AG20443 (cell line): ENCODE measurements around the gene SLC17A7.
"Not testable (repeated sequence)": the region's sequence is repeated elsewhere in the genome, so short reads cannot be mapped to it uniquely, and the experiment has no call there.

Experiments
- DNase-seq: peaks from one replicate; pipeline ENCODE4 v3.0.0; 2012; ENCODE audit warnings: low spot score, mixed read lengths

Gene SLC17A7

DNA sequence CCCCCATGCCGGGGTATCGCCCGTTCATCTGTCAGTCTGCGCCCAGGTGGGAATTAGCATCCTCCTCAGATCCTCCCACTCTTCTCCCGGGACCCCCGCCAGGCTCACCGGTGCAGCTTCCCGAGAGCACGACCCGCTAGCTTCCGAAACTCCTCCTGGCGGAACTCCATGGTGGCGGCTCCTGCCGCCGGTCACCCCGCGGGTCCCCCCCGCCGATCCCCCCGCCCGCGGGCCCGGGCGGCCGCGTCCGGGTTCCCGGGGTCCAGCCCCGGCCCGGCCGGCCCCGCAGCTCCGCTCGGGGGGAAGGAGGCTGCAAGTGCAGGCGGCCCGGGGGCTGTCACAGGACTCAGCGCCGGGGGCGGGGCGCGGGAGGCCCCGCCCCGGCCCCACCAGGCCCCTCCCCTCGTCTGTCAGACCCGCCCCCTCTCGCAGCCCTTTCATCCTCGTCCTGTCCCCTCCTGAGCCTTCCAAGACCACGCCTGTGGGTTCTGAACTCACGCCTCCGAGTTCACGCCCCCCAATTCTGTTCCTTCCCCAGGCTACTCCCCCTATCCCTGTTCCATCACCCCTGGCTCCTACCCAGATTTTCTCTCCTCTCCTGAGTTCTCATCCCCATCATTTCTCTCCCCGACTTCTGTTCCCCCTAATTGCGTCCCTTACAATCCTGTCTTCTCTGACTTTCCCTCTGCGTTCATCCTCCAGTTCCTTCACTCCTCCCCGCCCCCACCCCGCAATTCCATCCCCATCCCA lies at the start of gene SLC17A7:
TSS of gene SLC17A7 (minus strand) at position 318 of the 750 bp plus-strand sequence. CDS start at position 170, 148 bp downstream.
- peak; percentile 72 for DNase-seq

DNA sequence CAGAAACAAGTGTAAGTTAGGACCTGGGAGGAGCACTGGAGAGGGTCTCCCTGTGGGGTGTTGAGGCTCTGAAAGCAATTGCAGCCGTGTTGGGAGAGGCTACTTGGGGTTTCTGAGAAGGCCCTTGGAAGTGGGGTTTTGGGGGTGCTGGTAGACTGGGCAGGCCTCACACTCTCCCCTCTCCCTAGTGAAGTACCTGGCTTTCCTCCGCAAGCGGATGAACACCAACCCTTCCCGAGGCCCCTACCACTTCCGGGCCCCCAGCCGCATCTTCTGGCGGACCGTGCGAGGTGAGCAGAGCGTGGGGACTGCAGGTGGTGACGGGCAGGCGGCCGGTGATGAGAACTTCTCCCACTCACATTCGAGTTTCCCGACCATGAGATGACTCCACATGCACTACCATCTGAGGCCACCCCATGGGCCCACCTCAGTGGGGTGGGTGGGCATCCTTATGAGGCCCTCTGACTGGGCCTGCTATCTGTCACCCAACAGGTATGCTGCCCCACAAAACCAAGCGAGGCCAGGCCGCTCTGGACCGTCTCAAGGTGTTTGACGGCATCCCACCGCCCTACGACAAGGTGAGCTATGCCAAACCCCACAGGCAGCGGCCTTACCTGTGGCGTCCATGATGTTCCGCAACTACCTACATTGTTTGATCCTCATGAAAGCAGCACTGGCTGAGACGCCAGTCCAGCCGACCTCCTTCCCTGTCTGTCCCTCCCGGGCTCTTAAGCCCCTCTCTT lies 49.1 kb upstream of the SLC17A7 start:
- DNase-seq = no peak

DNA sequence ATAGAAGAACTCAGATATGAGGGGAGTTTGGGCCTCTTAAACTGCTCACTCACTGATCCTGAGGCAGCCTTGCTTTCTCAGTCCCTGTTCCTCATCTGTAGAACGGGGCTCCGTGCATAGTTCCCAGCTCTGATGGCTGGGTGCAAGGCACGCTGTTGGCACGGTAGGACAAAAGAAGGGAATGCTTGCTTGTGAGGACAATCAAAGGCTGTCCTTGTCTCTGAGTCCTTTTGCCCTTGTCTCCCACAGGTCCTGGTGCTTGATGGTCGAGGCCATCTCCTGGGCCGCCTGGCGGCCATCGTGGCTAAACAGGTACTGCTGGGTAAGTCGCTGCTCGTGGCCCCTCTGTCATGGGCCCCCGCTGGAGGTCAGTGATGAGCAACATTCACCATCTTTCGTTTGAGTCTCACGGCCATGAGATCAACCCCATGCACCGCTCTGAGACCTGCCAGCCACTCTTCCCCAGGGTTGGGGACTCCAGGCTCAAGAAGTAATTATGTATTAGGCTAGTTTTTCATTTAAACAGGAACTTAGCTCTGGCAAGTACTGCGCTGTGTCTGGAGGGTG lies 48.4 kb upstream of the SLC17A7 start:
- DNase-seq = no peak

DNA sequence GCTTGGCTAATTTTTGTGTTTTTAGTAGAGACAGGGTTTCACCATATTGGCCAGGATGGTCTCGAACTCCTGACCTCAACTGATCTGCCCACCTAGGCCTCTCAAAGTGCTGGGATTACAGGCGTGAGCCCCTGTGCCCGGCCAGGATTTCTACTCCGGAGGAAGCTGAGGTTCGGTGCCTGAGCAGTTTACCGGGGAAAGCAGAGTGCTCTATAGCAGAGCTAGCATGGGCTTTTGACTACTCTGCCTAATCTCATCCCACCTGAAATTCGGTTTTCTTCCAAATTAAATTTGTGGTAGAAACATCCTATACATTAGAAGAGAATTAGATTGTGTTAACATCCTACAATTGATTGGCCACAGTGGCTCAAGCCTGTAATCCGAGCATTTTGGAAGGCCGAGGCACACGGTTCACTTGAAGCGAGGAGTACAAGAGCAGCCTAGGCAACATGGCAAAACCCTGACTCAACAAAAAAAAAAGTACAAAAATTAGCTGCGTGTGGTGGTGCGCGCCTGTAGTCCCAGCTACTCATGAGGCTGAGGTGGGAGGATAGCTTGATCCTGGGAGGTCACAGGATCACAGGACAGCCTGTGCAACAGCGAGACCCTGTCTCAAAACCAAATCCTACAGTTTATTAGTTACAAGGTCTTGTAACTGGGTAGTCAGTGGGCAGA lies 47.7 kb upstream of the SLC17A7 start:
- no peak for DNase-seq

DNA sequence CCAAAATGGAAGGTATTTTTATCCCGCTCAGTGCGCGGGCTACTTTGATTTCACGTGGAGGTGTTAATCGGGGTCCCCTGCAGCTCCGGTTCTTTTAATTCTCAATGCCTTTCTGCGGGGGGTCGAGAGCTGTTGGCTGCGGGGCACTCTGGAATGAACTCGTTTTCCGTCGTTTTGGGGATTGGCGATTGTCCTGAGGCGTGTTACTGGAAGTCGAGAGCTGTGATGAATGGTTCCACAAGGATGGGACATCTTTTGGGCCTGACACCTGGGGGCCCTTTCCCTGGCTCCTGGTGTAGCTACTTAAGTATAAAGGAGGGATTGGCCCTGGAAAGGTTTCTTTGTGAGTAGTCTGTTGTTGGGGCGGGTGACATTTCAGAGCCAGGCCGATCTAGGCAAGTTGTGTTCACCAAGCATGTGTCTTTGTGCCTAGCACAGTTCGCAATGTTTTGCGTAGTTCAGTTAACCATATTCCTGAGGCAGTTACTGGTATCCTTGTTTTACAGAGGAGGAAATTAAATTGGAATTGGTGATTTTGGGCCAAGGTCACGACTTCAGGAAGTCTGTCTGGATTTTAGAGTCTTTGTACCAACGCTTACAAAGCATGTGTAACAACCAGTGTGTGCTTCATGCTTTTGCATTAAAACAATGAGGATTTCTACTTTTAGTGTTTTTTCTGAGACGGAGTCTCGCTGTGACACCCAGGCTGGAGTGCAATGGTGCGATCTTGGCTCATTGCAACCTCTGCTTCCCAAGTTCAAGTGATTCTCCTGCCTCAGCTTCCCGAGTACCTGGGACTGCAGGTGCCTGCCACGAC lies 46.9 kb upstream of the SLC17A7 start:
- DNase-seq = no peak

DNA sequence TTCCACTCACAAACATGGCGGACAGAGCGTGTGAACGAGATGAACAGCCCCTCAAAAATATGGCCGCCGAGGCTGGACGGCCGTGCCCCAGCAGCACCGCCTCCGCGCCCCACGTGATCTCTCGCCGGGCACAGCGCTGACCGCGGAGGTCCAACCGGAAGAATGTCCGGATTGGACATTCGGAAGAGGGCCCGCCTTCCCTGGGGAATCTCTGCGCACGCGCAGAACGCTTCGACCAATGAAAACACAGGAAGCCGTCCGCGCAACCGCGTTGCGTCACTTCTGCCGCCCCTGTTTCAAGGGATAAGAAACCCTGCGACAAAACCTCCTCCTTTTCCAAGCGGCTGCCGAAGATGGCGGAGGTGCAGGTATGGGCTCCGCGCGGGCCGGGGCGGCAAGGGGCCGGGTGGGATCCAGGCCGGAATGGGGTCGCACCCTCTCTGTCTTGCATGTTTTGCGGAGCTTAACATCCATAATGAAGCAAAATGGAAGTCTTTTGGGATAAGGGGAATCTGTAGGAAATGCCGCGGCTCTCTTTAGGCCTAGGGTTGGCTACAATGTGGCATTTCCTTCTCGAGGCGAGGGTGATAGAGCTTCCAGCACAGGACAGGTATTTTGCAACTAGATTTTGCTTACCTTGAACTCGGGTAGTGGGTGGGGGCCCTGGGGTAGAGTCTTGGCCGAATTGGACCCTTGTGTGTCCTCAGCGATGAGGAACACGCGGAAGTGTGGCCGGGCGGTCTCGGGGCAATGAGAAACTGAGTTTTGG lies 46.1 kb upstream of the SLC17A7 start, which contains the start of gene RPL13A:
TSS of gene RPL13A (plus strand) at position 332 of the 769 bp plus-strand sequence. CDS start at position 354, 22 bp downstream.
- peak; percentile 98 for DNase-seq

DNA sequence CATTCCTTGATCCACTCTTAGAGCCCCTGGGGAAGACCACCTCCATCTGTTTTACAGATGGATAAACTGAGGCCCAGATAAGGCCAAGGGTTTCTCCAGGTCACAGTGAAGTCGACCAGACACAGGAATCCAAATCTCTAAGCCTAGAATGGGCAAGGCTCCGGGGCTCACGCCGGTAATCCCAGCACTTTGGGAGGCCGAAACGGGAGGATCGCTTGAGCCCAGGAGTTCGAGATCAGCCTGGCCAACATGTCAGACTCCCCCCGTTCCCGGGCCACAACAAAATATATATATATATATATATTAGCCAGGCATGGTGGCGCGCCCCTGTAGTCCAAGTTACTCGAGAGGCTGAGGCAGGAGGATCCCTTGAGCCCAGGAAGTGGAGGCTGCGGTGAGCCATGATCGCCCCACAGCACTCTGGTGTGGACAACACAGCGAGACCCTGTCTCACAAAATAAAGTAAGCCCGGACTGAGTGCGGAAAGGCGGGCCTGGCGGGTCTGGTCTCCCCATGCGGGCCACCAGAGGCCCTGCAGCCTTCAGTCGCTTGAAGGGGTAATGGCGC lies 45.5 kb upstream of the SLC17A7 start:
- DNase-seq = no peak

DNA sequence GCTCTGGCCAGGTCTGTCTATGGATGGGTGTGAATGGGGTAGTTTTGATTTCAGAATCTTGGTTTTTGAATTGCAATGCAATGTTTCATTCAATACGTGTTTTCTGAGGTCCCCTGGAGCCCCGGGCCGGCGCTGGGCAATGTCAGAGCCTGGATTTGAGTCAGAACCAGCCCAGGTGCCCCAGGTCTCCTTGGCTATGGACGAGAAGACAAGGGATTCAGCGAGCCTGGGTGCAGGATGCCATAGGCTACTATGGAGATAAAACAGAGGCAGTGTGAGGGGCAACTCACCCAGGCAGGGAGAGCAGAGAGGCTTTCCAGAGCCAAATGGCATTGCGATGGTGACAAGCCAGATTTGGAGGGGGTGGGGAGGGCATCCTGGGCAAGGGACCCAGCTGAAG lies 44.9 kb upstream of the SLC17A7 start:
- no peak for DNase-seq

DNA sequence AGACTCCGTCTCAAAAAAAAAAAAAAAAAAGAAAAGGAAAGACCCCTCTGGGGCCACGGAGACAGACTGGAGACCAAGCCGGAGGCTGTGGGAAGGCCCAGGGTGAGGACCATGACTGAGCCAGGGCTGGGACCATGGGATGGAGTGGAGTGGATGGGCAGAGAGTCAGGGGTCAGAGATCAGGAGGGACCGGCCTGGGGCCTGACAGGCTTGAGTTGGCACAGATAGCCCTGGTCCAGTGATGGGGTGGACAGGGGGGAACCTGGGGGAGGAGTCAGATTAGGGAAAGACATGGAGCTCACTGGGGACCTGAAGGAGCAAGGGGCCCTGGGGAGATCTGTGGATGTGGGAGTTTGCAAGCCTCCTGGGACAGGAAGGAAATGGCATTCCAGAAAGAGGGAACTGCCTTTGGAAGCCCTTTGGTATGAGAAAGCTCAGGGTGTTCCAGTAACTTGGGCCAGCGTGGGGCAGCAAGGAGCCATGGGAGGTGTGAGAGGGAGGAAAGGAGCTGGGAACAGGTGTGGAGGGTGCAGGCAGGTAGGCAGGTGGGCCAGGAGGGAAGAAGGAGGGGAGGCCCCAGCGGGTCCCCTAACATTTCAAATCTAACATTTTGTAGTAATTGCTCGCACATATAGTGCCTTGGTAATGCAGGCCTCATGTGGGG lies 39.8 kb upstream of the SLC17A7 start:
- DNase-seq = no peak

DNA sequence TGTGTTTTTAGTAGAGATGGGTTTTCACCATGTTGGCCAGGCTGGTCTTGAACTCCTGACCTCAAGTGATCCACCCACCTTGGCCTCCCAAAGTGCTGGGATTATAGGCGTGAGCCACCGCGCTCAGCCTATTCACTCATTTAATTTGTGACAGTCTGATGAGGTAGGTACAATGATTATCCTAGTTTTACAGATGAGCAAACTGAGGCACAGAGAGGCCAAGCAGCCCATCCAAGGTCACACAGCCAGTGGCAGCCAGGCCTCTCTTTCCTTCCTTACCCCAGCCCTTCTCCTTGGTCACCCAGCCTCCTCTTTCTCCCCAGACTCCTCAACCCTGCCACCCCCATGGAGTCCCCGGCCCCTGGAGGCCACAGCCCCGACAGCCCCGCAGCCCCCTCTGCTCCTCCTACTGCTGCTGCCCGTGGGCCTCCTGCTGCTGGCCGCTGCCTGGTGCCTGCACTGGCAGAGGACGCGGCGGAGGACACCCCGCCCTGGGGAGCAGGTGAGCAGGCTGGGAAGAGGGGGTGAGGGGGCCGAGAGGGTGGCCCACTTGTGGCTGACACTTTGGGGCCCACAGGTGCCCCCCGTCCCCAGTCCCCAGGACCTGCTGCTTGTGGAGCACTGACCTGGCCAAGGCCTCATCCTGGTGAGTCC lies 38.8 kb upstream of the SLC17A7 start:
- DNase-seq = no peak

DNA sequence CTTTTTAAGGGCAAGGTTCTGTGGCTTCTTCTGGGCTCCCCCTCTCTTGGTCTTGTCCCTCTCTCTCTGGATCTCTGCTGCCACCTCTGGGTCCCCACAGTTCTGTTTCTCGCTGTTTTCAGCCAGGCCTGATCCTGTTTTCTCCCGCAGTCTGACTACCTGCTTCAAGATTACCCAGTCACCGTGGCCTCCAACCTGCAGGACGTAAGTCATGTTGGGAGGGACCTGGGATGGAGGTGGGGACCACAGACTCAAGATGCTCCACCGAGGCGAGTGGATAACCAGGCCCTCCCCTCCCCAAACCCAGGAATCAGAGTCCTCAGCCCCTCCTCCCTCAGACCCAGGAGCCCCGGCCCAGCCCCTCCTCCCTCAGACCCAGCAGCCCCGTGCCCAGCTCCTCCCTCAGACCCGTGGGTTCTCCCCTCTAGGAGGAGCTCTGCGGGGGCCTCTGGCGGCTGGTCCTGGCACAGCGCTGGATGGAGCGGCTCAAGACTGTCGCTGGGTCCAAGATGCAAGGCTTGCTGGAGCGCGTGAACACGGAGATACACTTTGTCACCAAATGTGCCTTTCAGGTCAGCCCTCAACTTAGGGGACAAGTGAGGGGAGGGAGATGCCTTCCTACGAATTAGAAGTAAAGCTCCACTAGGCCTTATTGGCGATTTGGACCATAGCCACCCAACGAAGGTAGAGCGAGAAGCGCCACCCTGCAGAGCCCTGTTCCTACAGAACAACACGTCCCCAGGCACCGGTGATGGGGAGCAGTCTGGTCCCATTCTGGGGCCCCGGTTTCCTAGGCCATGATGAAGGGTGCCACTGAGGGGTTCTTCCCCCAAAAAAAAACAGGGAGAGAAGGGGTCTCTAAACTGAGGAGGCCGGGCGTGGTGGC lies 34.9 kb upstream of the SLC17A7 start:
- peak; percentile 69 for DNase-seq

DNA sequence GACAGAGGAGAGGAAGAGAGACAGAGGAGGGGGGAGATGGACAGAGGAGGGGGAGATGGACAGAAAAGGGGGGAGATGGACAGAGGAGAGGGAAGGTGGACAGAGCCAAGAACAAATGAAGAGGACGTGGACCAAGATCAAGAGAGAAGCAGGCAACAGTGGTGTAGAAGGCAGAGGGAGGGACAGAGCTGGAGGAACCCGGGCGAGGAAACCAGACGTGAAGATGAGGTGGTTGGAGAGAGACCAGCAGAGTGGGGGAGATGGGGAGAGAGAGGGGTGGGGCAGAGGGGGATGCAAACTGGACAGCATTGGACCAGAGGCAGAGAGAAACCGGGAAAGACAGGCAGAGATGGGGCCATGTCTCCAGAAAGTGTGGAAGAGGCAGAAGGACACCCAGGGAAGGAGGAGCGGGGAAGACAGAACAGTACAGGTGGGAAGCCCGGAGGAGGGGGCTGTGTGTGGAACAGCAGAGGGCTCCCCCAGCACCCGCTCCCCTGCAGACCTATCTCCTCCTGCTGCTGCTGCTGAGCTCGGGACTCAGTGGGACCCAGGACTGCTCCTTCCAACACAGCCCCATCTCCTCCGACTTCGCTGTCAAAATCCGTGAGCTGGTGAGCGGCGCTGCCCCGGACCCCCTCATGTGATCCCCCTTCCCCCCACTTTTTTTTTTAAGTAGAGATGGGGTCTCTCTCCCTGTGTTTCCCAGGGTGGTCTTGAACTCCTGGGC lies 34.0 kb upstream of the SLC17A7 start:
- DNase-seq = peak; percentile 43

DNA sequence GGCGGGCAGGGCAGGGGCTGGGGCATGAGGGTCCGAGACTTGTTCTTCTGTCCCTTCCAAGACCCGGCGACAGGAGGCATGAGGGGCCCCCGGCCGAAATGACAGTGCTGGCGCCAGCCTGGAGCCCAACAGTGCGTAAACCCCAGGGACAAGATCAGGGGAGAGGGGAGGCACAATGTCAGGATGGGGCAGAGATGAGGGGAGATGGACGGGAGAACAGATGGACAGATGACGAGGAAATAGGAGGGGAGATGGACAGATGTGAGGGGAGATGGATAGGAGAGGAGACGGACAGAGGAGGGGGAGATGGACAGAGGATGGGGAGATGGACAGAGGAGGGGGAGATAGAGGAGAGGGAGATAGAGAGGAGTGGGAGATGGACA lies 33.2 kb upstream of the SLC17A7 start:
- DNase-seq = no peak

DNA sequence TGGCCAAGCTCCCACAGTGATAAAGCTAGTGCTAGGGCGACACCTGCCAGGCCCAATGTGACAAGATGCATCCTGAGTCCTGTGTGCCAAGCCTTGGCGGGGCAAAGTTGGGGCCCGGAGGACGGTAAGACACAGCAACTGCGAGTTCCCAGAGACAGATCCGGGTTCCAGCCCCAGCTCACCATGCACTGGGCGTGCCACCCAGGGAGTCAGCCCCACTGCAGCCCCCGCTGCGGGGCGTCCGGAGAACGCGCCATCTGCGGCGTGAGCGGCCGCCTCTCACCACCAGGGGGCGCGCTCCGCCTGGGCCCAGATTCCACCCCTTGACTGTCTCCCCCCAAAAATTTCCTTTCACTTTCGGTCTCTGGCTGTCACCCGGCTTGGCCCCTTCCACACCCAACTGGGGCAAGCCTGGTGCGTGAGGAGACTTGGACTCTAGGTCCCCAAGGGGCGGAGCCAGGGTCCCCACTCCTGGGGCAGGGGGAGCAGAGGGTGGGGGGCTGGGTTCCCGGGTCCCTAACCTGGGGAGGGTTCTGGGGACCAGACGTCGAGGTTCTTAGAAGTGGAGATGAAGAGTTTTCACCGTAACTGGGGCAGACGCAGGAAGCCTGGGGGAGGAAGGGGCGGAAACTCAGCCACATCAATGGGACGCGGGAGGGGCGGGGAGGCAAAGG lies 32.7 kb upstream of the SLC17A7 start, which contains the start of gene FLT3LG:
TSS of gene FLT3LG (plus strand) at position 348 of the 674 bp plus-strand sequence. CDS start 425 bp downstream, outside the sequence.
- peak; percentile 94 for DNase-seq

DNA sequence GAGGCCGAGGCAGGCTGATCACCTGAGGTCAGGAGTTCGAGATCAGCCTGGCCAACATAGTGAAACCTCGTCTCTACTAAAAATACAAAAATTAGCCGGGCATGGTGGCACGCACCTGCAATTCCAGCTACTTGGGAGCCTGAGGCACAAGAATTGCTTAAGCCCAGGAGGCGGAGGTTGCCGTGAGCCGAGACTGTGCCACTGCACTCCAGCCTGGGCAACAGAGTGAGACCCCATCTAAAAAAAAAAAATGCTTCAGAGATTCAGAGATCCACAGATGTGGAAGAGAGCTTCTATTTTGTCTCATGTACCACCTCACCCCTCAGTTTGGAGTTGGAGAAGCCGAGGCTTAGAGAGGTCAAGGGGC lies 32.2 kb upstream of the SLC17A7 start:
- DNase-seq = not testable (repeated sequence)

DNA sequence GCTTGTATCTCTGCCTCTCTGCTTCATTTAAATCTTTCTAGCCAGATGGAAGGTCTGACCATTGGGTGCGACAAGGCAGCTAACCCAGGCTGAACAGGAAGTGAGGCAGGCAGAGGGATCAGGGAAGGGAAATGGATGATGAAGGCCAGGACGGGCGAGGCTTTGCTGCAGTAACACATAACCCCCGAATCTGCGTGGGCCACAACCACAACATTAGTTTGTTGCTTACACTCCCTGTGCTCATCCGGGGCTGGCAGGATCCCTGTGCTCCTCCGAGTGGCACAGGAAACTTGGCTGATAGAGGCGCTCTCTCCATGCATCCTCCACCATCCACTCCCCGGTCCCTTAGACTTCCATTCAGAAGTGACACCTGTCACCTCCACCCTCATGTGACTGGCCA lies 31.6 kb upstream of the SLC17A7 start:
- DNase-seq = no peak

DNA sequence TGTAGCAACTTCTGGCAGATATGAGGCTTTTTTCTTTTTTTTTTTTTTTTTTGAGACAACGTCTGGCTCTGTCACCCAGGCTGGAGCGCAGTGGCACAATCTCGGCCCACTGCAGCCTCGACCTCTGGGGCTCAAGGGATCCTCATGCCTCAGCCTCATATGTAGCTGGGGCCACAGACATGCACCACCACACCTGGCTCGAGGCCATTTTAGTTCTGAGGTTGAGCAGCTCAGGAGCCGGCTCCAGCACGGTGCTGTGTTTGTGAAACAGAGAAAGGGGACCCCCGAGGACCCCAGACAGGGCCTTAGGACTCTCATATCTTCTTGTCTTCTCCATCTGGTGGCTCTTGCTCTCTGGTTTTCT lies 29.3 kb upstream of the SLC17A7 start:
- DNase-seq = no peak
